Smooth muscle cell of trachea (primary cell): ENCODE data around the gene C19orf18. TPM values are rescaled to one million over a fixed set of nuclear protein-coding genes. Genes with fewer than 3 reads are reported as not detected.

Experiments used
- total RNA-seq: library from RNA; depleted of rRNA; stranded (reverse); fragments of >200 nt; gene quantifications from 2 replicates; pipeline ENCODE4 v1.2.1, GENCODE V29; 2014

The C19orf18 gene
- 0.17 TPM in 1 of 2 replicates, not detected in the other for total RNA-seq

GRCh38 chr19:57974434-57974833 is at the start of gene C19orf18:
Gene C19orf18, minus strand, starts transcription at chr19:57974534. Its CDS starts 102 bp downstream, at chr19:57974432.

GRCh38 chr19:58002384-58003173 is 28.2 kb upstream of the C19orf18 start, which contains the start of gene ZNF606:
Gene ZNF606, minus strand, starts transcription at chr19:58002820. Its CDS starts 1,501 bp downstream, at chr19:58001319.

GRCh38 chr19:57947419-57948134 is 26.8 kb downstream of the C19orf18 start, which contains the start of gene ZNF256:
Gene ZNF256, minus strand, starts transcription at chr19:57947706. Its CDS starts 232 bp downstream, at chr19:57947474.

GRCh38 chr19:57934820-57935665 is 39.3 kb downstream of the C19orf18 start, which contains the start of gene ZNF418:
Gene ZNF418, minus strand, starts transcription at chr19:57935402. Its CDS starts 1,580 bp downstream, at chr19:57933822.

DNA sequence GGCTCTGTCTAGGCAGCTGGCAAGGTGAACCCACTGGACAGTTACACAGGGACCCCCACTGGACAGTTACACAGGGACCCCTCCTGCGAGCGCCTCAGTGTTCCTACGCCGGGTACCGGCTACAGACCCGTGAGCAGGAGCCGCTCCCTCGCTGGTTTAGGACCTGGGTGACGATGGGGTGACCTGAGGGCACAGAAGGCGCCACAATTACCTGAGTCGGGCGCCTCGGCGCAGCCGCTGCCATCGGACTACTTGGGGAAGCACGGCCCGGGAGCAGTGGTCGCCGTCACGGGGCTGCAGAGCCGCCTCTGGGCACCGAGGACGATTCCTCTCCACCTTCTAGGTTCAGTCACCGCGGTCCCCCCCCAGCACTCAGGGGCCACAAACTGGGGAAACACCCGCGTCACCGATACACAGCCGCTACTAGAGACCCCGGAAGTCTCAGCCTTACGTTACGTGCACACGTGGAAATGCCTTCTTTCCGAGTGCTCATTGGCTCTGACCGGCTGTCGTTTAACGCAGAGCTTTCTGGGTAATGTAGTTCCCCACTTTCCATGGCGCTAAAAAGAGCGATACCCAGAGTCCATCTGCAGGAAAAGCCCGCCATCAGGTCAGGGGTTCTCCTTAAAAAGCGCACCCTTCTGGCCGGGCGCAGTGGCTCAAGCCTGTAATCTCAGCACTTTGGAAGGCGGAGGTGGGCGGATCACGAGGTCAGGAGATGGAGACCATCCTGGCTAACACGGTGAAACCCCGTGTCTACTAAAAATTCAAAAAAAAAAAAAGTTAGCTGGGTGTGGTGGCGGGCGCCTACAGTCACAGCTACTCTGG is 58.0 kb downstream of the C19orf18 start, which contains the start of gene ZNF417:
Gene ZNF417, minus strand, starts transcription at position 425 of the 828 bp plus-strand sequence. Its CDS starts 181 bp downstream, at position 244.

Other genes with a start within 250 kb of the C19orf18 start
- gene ZNF671, start 246.9 kb downstream of the C19orf18 start, total RNA-seq = 13.9 and 15.3 TPM in 2 replicates
- gene ZNF776, start 227.7 kb downstream of the C19orf18 start, total RNA-seq = 12.4 and 16.0 TPM in 2 replicates
- 17.5 and 20.1 TPM in 2 replicates for gene ZNF586, start 204.9 kb downstream of the C19orf18 start, total RNA-seq
- gene ZNF552, start 159.6 kb downstream of the C19orf18 start, total RNA-seq = 2.8 and 6.8 TPM in 2 replicates
- gene ZNF587B, start 144.2 kb downstream of the C19orf18 start, total RNA-seq = 15.7 and 25.2 TPM in 2 replicates
- gene ZNF587, start 124.7 kb downstream of the C19orf18 start, total RNA-seq = 22.3 and 35.3 TPM in 2 replicates
- gene ZNF814, start 85.5 kb downstream of the C19orf18 start, total RNA-seq = 6.1 and 10.3 TPM in 2 replicates
- 23.4 and 25.1 TPM in 2 replicates for gene ZNF417, start 57.9 kb downstream of the C19orf18 start, total RNA-seq
- gene ZNF418, start 39.1 kb downstream of the C19orf18 start, total RNA-seq = 9.4 and 10.3 TPM in 2 replicates
- 3.3 and 6.1 TPM in 2 replicates for gene ZNF256, start 26.8 kb downstream of the C19orf18 start, total RNA-seq
- gene ZNF606, start 28.3 kb upstream of the C19orf18 start, total RNA-seq = 26.1 and 31.6 TPM in 2 replicates
- gene ZSCAN1, start 59.5 kb upstream of the C19orf18 start, total RNA-seq = 0.83 TPM in 1 of 2 replicates, not detected in the other
- gene ZNF135, start 84.7 kb upstream of the C19orf18 start, total RNA-seq = 6.1 and 8.3 TPM in 2 replicates
- gene ZSCAN18, start 123.7 kb upstream of the C19orf18 start, total RNA-seq = 56.6 and 92.3 TPM in 2 replicates
- 17.5 and 21.2 TPM in 2 replicates for gene ZNF329, start 176.3 kb upstream of the C19orf18 start, total RNA-seq
- gene ZNF274, start 208.5 kb upstream of the C19orf18 start, total RNA-seq = 27.8 and 32.1 TPM in 2 replicates